HG03103 (cell line): Measurements from ENCODE around the gene PTPRS.

Source experiments
- ATAC-seq: cut with Tn5 transposase; IDR thresholded peaks from one replicate; pipeline ENCODE4 v1.9.1; 2021; ENCODE audit warnings: low read depth; ENCODE audit not compliant: unreplicated experiment

The PTPRS gene

GRCh38 chr19:5312058-5312457 lies 28.6 kb downstream of the PTPRS start:
- no peak for ATAC-seq

GRCh38 chr19:5309438-5310204 lies 31.0 kb downstream of the PTPRS start:
- ATAC-seq, result no peak

- no peak for ATAC-seq
Measured at GRCh38 chr19:5308451-5309437, 31.9 kb downstream of the PTPRS start.

GRCh38 chr19:5307655-5308054 lies 33.0 kb downstream of the PTPRS start:
- no peak for ATAC-seq

- no peak for ATAC-seq
Measured at GRCh38 chr19:5305163-5305562, 35.4 kb downstream of the PTPRS start.

DNA sequence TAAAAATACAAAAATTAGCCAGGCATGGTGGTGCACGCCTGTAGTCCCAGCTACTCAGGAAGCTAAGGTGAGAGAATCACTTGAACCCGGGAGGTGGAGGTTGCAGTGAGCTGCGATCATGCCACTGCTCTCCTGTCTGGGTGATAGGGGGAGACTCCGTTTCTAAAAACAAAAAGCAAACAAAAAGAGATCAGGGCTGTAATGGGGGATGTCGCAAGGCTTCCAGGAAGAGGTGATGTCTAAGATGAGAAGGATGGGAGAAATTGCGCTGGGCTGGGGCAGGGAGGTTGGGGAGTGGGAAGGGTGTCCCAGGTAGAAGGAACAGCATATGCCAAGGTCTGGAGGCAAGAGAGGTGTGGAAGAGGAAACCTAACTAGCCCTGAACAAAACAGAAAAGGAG lies 36.1 kb downstream of the PTPRS start:
- no peak for ATAC-seq

DNA sequence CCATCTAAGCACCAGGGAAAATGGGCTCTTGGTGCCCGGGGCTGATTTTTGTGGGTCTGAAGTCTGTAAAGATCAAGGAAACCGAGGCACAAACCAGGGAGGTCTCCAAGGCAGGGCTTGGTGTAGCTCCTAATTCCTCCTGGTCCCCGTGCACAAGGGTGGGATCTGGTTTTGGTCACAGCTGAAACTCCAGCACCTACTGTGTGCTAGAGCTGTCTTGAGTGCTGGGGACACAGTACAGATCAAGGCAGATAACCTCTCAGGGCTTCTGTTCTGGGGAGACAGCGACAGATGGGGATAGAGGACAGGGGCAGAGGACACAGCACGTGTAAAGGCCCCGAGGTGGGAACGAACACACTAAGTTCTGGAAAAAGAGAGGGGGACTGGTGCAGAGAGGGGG lies 37.4 kb downstream of the PTPRS start:
- no peak for ATAC-seq

DNA sequence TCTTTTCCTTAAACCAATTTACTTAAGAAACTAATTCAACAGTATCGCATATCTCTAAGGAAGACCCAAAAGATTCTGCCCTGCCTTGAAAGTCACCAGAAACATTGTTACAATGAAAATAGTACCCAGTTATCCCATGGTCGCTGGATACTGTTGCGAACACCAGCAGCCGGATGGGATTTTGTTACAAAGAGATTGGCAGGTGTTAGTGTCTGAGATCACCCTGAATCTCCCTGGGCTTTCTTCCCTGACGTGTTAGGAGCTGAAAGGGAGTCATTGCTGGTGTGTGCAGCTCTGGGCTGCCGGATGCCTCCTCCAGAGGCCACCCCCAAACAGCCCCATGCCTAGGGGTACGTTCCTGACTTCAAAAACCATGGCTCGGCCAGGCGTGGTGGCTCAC lies 38.2 kb downstream of the PTPRS start:
- no peak for ATAC-seq

GRCh38 chr19:5299137-5299536 lies 41.5 kb downstream of the PTPRS start:
- ATAC-seq, result no peak

DNA sequence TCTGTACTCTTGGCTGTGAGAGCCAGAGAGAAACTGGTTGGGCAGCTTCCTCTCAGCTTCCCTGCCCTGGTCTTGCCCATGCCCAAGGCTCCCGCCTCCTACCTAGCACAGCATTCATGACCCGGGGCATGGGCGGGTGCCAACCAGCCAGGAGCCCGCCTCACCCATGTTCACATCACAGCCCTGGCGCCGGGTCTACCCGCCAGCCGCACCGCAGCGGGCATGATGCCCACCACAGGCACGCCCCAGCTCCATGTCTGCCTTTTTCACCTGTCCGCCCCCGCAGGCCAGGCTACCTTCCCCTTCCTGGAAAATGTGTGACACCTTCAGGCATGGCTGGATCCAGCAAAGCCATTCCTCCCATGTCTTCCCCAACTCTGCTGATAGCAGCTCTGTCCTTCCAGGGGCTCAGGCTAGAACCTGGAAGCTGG lies 42.1 kb downstream of the PTPRS start:
- no peak for ATAC-seq

GRCh38 chr19:5297272-5297669 lies 43.3 kb downstream of the PTPRS start:
- ATAC-seq, result no peak

DNA sequence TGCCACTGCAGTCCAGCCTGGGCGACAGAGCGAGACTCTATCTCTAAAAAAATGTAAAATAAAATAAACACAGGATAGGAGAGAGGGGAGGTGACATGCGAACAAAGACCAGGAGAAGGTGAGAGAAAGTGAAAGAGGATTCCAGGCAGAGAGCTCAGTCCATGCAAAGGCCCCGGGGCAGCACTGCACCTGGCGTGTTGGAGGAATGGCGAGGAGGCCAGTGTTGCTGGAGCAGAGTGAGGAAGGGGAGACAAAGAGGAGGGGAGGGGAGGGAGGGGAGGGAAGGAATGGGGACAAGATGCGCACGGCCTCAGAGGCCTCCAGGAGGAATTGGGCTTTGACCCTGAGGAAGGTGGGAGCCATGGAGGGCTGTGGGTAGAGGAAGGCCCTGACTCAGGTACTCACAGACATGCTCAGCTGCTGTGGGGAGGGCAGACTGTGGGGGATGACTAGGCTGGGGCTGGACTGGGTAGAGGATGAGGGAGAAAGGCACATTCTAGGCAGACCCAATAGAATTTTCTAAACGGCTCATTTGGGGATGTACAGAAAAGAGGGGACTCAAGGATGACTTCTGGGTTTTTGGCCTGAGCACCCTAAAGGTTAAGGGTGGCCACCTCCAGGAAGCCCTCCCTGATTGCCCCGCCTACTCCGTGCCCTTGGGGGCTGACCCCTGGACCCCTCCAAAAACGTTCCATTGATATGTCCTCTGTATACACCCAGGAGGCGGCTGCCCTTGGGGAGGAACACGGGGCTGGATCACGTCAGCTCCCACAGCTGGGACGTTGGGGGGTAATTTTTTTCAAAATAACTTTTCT lies 43.9 kb downstream of the PTPRS start:
- no peak for ATAC-seq

DNA sequence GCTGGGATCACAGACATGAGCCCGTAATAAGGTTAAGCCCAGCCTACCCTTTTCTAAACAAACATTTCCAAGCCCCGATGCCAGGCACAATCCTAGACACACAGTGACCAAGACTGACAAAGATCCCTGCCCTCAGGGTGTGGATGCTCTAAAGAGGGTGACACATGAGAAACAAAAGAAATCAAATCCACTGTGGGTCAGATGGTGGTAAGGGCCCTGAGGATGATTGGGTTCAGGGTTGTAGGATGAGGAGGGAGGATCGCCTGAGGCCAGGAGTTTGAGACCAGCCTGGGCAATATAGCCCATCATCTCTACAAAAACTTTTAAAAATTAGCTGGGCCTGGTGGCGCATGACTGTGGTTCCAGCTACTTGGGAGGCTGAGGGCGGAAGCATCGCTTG lies 44.6 kb downstream of the PTPRS start:
- no peak for ATAC-seq

- ATAC-seq, result no peak
Measured at GRCh38 chr19:5294403-5295160, 46.0 kb downstream of the PTPRS start.

GRCh38 chr19:5293612-5294378 lies 46.8 kb downstream of the PTPRS start:
- no peak for ATAC-seq

GRCh38 chr19:5292822-5293611 lies 47.6 kb downstream of the PTPRS start:
- ATAC-seq, result no peak

DNA sequence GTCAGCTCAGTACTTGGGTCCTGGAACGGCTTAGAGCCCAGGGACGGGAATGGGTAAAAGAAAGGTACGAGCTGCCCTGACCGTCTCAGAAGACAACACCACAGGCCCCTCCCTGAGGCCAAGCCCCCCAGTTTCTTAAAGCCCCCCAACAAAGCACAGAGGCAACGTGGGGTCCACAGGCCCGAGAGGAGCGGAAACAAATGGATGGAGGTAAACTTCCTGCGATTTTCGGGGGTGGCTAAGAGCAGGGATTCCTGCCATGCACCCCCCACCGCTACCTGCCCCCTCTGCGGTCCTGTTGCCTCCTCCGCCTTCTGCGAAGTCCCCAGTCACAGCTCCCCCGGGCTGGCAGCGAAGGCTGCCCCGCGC lies 48.2 kb downstream of the PTPRS start:
- ATAC-seq, result no peak

GRCh38 chr19:5291588-5292193 lies 48.9 kb downstream of the PTPRS start:
- no peak for ATAC-seq
